ENCODE measurements around the gene SHC2. TPM values are rescaled to one million over a fixed set of nuclear protein-coding genes. Genes with fewer than 3 reads are reported as not detected.

The SHC2 gene
- total and polyA plus RNA-seq, 2 donors from 2014 or later: 10.7 to 24.4 TPM

DNA sequence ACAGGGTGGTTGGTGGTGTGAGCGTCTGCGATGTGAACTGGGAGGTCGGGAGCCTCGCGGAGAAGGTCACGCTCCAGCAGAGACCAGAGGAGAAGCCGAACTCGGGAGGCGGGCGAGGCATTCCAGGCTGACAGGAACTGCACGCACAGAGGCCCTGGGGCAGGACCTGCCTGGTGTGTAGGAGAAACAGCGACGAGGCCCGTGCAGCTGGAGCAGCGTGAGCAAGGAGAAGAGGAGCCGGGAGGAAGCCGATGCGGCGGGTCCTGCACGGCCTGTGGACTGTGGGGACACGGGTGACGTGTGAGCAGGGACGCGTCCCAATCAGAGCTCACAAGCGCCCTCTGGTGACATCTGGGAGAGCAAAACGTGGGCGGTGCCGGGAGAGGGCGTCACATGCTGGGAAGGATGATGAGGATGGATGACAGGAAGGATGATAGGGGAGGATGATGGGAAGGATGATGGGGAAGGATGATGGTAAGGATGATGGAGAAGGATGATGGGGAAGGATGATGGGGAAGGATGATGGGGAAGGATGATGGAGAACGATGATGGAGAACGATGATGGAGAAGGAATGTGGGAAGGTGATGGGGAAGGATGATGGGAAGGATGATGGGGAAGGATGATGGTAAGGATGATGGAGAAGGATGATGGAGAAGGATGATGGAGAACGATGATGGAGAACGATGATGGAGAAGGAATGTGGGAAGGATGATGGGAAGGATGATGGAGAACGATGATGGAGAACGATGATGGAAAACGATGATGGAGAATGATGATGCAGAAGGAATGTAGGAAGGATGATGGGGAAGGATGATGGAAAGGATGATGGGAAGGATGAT, 19.4 kb upstream of the SHC2 start:
- no peak for FAIRE-seq

DNA sequence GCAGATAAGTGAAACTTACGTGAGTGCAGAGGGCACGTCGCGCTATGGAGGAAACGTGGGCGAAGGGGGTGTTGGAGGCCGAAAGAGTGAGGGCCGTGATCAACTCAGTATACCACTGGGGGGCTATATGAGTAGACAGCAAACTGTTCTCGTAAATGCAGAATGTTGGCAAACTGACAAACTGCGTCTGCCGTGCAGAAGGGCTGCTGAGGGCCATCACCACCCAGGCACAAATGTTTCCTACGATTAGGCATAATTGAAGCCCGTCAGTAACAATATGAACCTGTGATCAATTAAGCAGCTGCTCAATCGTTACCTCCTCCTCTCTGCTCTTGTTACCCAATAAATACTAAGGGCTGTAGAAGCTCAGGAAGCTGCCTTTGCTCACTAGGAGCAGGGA, 18.1 kb upstream of the SHC2 start:
- H3K27ac ChIP-seq (ENCODE audit: low read depth in 2 of 2, low read length in 2 of 2): no peak overlapping the region
- H3K9me3 ChIP-seq (ENCODE audit: control insufficient read depth in 2 of 3, insufficient read depth in 1 of 3, low read length in 3 of 3): no peaks in the 10 kb centered on the region
- intact Hi-C loops (cut with DNase I): no loop called here
- H3K4me1 ChIP-seq (ENCODE audit: control insufficient read depth in 2 of 3, insufficient read depth in 2 of 3, low read depth in 1 of 3, low read length in 3 of 3): peaks cover 0 to 3% (median 0%) of the 10 kb centered on the region in 3 donors
- H3K4me3 ChIP-seq (ENCODE audit: low read length in 3 of 3): no peak overlapping the region
- TF ChIP-seq, protein P1, sequence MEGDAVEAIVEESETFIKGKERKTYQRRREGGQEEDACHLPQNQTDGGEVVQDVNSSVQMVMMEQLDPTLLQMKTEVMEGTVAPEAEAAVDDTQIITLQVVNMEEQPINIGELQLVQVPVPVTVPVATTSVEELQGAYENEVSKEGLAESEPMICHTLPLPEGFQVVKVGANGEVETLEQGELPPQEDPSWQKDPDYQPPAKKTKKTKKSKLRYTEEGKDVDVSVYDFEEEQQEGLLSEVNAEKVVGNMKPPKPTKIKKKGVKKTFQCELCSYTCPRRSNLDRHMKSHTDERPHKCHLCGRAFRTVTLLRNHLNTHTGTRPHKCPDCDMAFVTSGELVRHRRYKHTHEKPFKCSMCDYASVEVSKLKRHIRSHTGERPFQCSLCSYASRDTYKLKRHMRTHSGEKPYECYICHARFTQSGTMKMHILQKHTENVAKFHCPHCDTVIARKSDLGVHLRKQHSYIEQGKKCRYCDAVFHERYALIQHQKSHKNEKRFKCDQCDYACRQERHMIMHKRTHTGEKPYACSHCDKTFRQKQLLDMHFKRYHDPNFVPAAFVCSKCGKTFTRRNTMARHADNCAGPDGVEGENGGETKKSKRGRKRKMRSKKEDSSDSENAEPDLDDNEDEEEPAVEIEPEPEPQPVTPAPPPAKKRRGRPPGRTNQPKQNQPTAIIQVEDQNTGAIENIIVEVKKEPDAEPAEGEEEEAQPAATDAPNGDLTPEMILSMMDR (IDR thresholded peaks at IDR 0.05; ENCODE audit: borderline replicate concordance, extremely low read depth, insufficient read depth): no peak
- H3K27me3 ChIP-seq (ENCODE audit: control insufficient read depth, insufficient read depth, low read length): no peaks in the 10 kb centered on the region
- FAIRE-seq: no peak
- no peaks in the 10 kb centered on the region for H3K36me3 ChIP-seq (ENCODE audit: control insufficient read depth in 2 of 3, insufficient read depth in 3 of 3, low read length in 3 of 3)
- no peak for DNase-seq
- no peak overlapping the region for H3K9ac ChIP-seq (ENCODE audit: low read length in 3 of 3)

More for the DNA sequence above, 19.4 kb upstream of the SHC2 start:
- TF ChIP-seq, protein P1 (IDR thresholded peaks at IDR 0.05; ENCODE audit: borderline replicate concordance, extremely low read depth, insufficient read depth): peak; percentile 73
- Histone ChIP-seq H3K4me1 (ENCODE audit: control insufficient read depth in 2 of 3, insufficient read depth in 2 of 3, low read depth in 1 of 3, low read length in 3 of 3) (peaks cover 0 to 3% (median 0%) of the 10 kb centered on the region in 3 donors), H3K9ac (ENCODE audit: low read length in 3 of 3) (peak overlapping the region in 1 of 3 donors; percentile 51), H3K27ac (ENCODE audit: low read depth in 2 of 2, low read length in 2 of 2) (no peak overlapping the region), H3K9me3 (ENCODE audit: control insufficient read depth in 2 of 3, insufficient read depth in 1 of 3, low read length in 3 of 3) (no peaks in the 10 kb centered on the region), H3K27me3 (ENCODE audit: control insufficient read depth, insufficient read depth, low read length) (no peaks in the 10 kb centered on the region), H3K36me3 (ENCODE audit: control insufficient read depth in 2 of 3, insufficient read depth in 3 of 3, low read length in 3 of 3) (no peaks in the 10 kb centered on the region), H3K4me3 (ENCODE audit: low read length in 3 of 3) (peak overlapping the region in 2 of 3 donors; percentile 11 to 28)
- intact Hi-C loops (cut with DNase I): no loop called here
- peak; percentile 85 to 90 (median 87) for DNase-seq

DNA sequence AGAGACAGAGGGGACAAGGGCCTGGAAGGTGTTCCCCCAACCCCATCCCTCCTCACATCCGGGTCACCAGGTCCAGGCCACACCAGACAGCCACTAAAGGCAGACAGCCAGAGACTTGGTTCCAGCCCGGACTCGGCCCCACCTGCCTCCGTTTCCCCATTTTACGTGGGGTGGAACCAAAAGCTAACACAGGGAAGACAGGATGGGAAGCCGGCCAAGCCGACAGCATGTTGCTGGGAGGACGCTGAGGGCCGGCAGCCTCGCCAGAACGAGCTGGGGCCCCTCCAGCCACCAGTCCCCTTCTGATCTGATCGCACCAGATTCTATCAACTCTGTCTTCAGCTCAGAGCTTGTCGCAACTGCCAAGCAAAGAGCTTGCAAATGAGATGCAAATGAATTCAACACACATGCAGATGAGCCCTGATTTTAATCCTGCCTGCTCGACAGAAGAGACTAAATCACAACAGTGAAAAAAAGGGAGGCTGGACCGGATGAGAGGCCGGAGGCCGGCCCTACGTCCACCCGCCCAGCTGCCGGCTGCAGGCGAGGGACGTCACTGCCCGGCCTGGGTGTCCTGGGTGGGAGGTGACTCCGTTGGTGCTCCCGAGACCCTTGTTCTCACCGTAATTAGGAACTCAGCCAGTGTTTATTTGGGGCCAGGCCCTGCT, 17.5 kb upstream of the SHC2 start:
- DNase-seq: peak in 1 of 5 donors; percentile 40
- H3K4me1 ChIP-seq (ENCODE audit: control insufficient read depth in 2 of 3, insufficient read depth in 2 of 3, low read depth in 1 of 3, low read length in 3 of 3): peaks cover 0 to 3% (median 0%) of the 10 kb centered on the region in 3 donors
- H3K9ac ChIP-seq (ENCODE audit: low read length in 3 of 3): no peak overlapping the region
- no peak overlapping the region for H3K4me3 ChIP-seq (ENCODE audit: low read length in 3 of 3)
- TF ChIP-seq, protein P1 (IDR thresholded peaks at IDR 0.05; ENCODE audit: borderline replicate concordance, extremely low read depth, insufficient read depth): no peak
- no peaks in the 10 kb centered on the region for H3K9me3 ChIP-seq (ENCODE audit: control insufficient read depth in 2 of 3, insufficient read depth in 1 of 3, low read length in 3 of 3)
- intact Hi-C loops (cut with DNase I): no loop called here
- no peak for FAIRE-seq
- H3K27ac ChIP-seq (ENCODE audit: low read depth in 2 of 2, low read length in 2 of 2): no peak overlapping the region
- no peaks in the 10 kb centered on the region for H3K27me3 ChIP-seq (ENCODE audit: control insufficient read depth, insufficient read depth, low read length)
- no peaks in the 10 kb centered on the region for H3K36me3 ChIP-seq (ENCODE audit: control insufficient read depth in 2 of 3, insufficient read depth in 3 of 3, low read length in 3 of 3)

All from kidney (tissue), 14 donors.